PC-3 (cell line): Measurements from ENCODE around the gene SCIN.

ENCODE experiments used
- CTCF ChIP-seq: fragments of 300-600 bp; sonication (generic); conservative IDR thresholded peaks from 2 replicates; pipeline ENCODE4 v1.5.1; 2017; ENCODE audit warnings: antibody characterized with exemption, low read depth, mild to moderate bottlenecking, low read length
- EZH2 ChIP-seq: fragments of 300-600 bp; sonication (generic); IDR thresholded peaks from one replicate; pipeline ENCODE4 v1.6.1; 2017; ENCODE audit warnings: antibody characterized with exemption, mild to moderate bottlenecking, low read length; ENCODE audit not compliant: unreplicated experiment
- EZH2phosphoT487 ChIP-seq: fragments of 300-600 bp; sonication (generic); IDR thresholded peaks from 2 replicates; pipeline ENCODE4 v1.6.1; 2018; ENCODE audit warnings: mild to moderate bottlenecking, antibody characterized with exemption, low read length, borderline replicate concordance

GRCh38 chr7:12655161-12655560, 84.6 kb downstream of the SCIN start:
- TF ChIP-seq CTCF (no peak), EZH2 (no peak), EZH2phosphoT487 (no peak)
